ENCODE data around the gene FAM171A1.

DNA sequence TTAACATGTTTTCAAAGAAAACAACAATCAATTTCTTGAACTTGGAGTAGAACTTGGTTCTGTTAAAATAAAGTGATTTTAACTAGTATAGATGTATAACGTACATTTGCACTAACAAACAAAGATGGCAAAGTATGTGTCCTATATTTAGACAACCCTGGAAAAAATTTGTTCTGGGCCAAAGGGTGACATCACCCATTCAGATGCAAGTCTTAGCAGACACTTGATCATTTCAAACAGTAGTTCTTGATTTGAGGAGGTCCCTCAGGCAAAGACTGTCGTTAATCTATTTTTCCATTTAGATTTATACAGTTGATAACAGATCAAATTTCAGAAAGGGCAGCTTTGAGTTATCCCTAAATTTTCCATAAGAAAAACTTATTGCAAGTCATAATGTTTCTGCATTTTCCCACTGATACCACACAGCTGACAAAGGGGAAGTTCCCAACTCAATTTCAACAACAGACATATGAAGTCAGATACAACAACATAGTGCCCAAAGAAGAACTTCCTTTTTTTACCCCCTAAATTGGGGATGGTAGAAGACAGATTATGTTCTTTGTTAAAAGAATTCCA is 207.7 kb downstream of the FAM171A1 start:
- TF ChIP-seq CTCF (IDR thresholded peaks at IDR 0.05) (no peak), EZH2 (IDR thresholded peaks at IDR 0.05) (no peak), EZH2phosphoT487 (IDR thresholded peaks at IDR 0.05) (no peak)
